ENCODE measurements around the gene CCDC157. TPM values are rescaled to one million over a fixed set of nuclear protein-coding genes. Genes with fewer than 3 reads are reported as not detected.

CCDC157 gene
- total and polyA plus RNA-seq, 10 of the 15 experiments (the other 5 are each of a cell fraction or from before 2014, with no cell fraction given), result 0.10 to 2.8 (median 1.2) TPM

DNA sequence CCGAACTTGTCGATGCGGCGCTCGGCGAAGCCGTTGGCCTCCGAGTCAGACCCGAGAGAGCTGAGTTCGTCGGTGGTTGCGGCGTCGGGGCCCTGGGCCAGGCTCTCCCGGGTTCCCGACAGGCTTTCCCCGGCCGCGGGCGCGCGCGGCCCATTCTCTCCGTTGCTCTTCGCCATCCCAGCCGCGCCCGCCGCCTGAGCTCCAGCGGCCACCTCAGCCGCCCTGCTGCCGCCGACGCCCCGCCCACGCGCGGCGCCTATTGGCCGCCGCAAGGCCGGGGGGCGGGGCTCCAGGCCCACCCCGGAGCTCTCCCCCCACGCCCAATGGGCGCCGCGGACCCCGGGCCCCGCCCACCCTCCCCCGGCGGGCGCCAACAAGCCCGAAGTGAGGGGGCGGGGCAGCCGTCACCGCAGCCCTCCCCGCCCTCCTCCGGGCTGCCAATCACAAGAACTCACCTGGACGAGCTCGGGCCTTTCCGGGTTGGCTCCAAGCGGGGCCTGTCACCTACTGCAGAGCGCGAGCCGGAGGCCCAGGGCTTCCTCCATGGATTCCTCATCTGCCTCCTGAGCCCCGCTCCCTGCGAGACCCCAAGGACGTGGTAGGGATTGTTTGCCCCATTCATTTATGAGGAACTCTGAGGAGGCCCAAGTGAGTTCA is 30.0 kb upstream of the CCDC157 start, which contains the start of gene TBC1D10A (continued):
- TF ChIP-seq RB1 (IDR thresholded peaks at IDR 0.05; ENCODE audit: borderline replicate concordance) (peak; percentile 22; the same call in 1 of the 2 replicates), TAF1 (IDR thresholded peaks at IDR 0.05; ENCODE audit: borderline replicate concordance, low read depth, low read length) (peak; percentile 43; the same call in 1 of the 2 replicates), SPI1 (IDR thresholded peaks at IDR 0.05; ENCODE audit: borderline replicate concordance, insufficient read depth, low read depth, low read length) (no peak)

- Histone ChIP-seq H3K4me3 (peak overlapping the region; percentile 92), H3K79me2 (ENCODE audit: control insufficient read depth, insufficient read depth, low read length) (peaks cover 34% of the 10 kb centered on the region), H2AFZ (ENCODE audit: control insufficient read depth, low read depth, low read length) (no peak overlapping the region), H3K4me1 (ENCODE audit: control insufficient read depth, insufficient read depth, low read length) (peaks cover 16% of the 10 kb centered on the region), H3K9ac (ENCODE audit: control insufficient read depth, insufficient read depth, low read length) (peak overlapping the region; percentile 81; the same call in 1 of the 2 replicates), H3K36me3 (ENCODE audit: control insufficient read depth in 2 of 2, insufficient read depth in 2 of 2, low read length in 1 of 2) (peaks cover 6 to 17% of the 10 kb centered on the region in 2 experiments), H4K20me1 (ENCODE audit: control insufficient read depth, insufficient read depth) (no peaks in the 10 kb centered on the region), H3K9me3 (replicated peaks; ENCODE audit: control insufficient read depth, insufficient read depth, low read length) (no peaks in the 10 kb centered on the region), H3K27ac (ENCODE audit: control insufficient read depth, insufficient read depth) (no peak overlapping the region), H3K4me2 (ENCODE audit: control insufficient read depth, insufficient read depth) (peak overlapping the region; percentile 97), H3K27me3 (replicated peaks in 1 of 2; ENCODE audit: control insufficient read depth in 2 of 2, insufficient read depth in 2 of 2, low read length in 1 of 2) (no peaks in the 10 kb centered on the region)
- DNase-seq (ENCODE audit: low read depth, low spot score), result no peak
- CTCF ChIA-PET, result interaction anchor here (0.6 to 11.2 kb wide), 6 partner anchors 12 to 224 kb away, joined by 3 to 125 read pairs (median 6); partner anchors contain the start of gene CASTOR1
- POLR2A ChIA-PET, result interaction anchor here (0.9 to 8.7 kb wide), 4 partner anchors 19 to 97 kb away, joined by 3 to 198 read pairs (median 31); partner anchors contain the start of genes CCDC157 and SF3A1
- FAIRE-seq, result no peak
- ATAC-seq, result no peak
- in situ Hi-C loops (cut with MboI), result no loop called here
- no TSS peak for BruUV-seq (replicated peaks)
- RAD21 ChIA-PET (ENCODE audit: unreplicated experiment), result interaction anchor here (0.9 to 7.7 kb wide), 4 partner anchors 22 to 97 kb away, joined by 3 to 118 read pairs (median 12); partner anchors contain the start of genes CASTOR1 and MTFP1
- SMC1A ChIA-PET (ENCODE audit: uncharacterized antibody, unreplicated experiment), result interaction anchor here (0.6 to 9.5 kb wide), 12 partner anchors 11 to 422 kb away, joined by 3 to 100 read pairs (median 4); partner anchors contain the start of genes CASTOR1, CCDC157, RNF215 and SF3A1
- intact Hi-C loops (cut with micrococcal nuclease; ENCODE audit: unreplicated experiment), result loop anchor here (2.0 kb wide), 1 partner anchor 39 kb away; the partner anchor contains the start of gene CASTOR1
- TF ChIP-seq, protein P1, sequence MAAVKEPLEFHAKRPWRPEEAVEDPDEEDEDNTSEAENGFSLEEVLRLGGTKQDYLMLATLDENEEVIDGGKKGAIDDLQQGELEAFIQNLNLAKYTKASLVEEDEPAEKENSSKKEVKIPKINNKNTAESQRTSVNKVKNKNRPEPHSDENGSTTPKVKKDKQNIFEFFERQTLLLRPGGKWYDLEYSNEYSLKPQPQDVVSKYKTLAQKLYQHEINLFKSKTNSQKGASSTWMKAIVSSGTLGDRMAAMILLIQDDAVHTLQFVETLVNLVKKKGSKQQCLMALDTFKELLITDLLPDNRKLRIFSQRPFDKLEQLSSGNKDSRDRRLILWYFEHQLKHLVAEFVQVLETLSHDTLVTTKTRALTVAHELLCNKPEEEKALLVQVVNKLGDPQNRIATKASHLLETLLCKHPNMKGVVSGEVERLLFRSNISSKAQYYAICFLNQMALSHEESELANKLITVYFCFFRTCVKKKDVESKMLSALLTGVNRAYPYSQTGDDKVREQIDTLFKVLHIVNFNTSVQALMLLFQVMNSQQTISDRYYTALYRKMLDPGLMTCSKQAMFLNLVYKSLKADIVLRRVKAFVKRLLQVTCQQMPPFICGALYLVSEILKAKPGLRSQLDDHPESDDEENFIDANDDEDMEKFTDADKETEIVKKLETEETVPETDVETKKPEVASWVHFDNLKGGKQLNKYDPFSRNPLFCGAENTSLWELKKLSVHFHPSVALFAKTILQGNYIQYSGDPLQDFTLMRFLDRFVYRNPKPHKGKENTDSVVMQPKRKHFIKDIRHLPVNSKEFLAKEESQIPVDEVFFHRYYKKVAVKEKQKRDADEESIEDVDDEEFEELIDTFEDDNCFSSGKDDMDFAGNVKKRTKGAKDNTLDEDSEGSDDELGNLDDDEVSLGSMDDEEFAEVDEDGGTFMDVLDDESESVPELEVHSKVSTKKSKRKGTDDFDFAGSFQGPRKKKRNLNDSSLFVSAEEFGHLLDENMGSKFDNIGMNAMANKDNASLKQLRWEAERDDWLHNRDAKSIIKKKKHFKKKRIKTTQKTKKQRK (IDR thresholded peaks at IDR 0.05; ENCODE audit: low read depth, low read length), result no peak
- no peak for TF ChIP-seq ZNF217 (IDR thresholded peaks at IDR 0.05)
- TF ChIP-seq, protein P2, sequence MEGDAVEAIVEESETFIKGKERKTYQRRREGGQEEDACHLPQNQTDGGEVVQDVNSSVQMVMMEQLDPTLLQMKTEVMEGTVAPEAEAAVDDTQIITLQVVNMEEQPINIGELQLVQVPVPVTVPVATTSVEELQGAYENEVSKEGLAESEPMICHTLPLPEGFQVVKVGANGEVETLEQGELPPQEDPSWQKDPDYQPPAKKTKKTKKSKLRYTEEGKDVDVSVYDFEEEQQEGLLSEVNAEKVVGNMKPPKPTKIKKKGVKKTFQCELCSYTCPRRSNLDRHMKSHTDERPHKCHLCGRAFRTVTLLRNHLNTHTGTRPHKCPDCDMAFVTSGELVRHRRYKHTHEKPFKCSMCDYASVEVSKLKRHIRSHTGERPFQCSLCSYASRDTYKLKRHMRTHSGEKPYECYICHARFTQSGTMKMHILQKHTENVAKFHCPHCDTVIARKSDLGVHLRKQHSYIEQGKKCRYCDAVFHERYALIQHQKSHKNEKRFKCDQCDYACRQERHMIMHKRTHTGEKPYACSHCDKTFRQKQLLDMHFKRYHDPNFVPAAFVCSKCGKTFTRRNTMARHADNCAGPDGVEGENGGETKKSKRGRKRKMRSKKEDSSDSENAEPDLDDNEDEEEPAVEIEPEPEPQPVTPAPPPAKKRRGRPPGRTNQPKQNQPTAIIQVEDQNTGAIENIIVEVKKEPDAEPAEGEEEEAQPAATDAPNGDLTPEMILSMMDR (IDR thresholded peaks at IDR 0.05 in 2 of 3, conservative IDR thresholded peaks at IDR 0.05 in 1 of 3; ENCODE audit: control insufficient read depth in 2 of 3, extremely low read depth in 1 of 3, insufficient read depth in 1 of 3, low read depth in 3 of 3, low read length in 3 of 3), result 0 out of 6 replicates have a peak, but pooled peaks of 1 of the 3 experiments have one; percentile 20
- WGBS (ENCODE audit: insufficient coverage, insufficient replicate concordance, low lambda C conversion rate, missing lambda C conversion rate), result 79% methylated on average over 5 of the region's 5 CpGs
Measured at GRCh38 chr22:30327864-30328345, 28.9 kb upstream of the CCDC157 start.
